Measurements from ENCODE around the gene ACTN4.

The ACTN4 gene

DNA sequence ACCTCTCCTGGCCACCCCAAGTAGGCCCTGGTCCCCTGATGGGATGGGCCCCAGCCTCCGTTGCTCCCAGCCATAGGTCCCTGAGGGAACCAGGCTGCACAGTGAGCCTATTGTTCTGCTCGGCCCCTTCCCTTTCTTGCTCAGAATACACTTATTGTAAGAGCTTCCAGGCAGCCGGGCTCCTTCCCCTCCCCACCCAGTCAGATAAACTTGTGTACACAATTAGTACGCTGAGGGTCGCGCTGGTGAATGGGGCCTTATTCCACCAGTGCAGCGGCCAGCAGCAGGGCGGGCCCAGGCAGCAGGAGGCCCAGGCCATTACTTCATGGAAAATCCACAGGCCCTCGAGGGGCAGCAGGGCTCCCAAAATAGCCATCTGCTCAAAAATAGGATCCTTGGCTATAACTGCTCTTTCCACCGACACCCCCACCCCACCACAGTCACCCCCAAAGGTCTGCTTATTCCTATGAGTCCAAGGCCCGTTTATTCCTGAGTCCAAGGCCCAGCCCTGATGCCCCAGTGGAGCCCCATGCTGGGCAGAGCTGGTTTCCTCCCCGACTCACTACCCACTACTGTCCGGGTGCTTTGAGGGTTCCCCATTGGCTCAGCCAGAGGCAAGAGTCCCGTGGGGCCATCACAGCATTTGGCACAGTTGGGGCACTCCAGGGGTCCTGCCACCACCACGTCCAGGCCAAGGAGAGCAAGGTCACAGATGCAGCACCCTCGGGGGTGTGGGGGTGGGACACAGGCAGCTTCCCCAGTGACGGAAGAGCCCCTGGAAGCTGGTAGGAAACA lies 74.7 kb downstream of the ACTN4 start:
- no peak for TF ChIP-seq EZH2phosphoT487 (IDR thresholded peaks at IDR 0.05; ENCODE audit: borderline replicate concordance)
- TF ChIP-seq, protein P1, sequence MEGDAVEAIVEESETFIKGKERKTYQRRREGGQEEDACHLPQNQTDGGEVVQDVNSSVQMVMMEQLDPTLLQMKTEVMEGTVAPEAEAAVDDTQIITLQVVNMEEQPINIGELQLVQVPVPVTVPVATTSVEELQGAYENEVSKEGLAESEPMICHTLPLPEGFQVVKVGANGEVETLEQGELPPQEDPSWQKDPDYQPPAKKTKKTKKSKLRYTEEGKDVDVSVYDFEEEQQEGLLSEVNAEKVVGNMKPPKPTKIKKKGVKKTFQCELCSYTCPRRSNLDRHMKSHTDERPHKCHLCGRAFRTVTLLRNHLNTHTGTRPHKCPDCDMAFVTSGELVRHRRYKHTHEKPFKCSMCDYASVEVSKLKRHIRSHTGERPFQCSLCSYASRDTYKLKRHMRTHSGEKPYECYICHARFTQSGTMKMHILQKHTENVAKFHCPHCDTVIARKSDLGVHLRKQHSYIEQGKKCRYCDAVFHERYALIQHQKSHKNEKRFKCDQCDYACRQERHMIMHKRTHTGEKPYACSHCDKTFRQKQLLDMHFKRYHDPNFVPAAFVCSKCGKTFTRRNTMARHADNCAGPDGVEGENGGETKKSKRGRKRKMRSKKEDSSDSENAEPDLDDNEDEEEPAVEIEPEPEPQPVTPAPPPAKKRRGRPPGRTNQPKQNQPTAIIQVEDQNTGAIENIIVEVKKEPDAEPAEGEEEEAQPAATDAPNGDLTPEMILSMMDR (conservative IDR thresholded peaks at IDR 0.05; ENCODE audit: low read length) = no peak
- Histone ChIP-seq H2AFZ (ENCODE audit: low read length) (no peak overlapping the region), H3F3A (ENCODE audit: low read depth) (no peaks in the 10 kb centered on the region), H3K9me3 (ENCODE audit: insufficient read depth, low read depth, low read length) (no peaks in the 10 kb centered on the region), H4K20me1 (ENCODE audit: insufficient read depth, low read length, poor library complexity, severe bottlenecking) (no peaks in the 10 kb centered on the region), H3K4me3 (ENCODE audit: low read length, poor library complexity, severe bottlenecking) (no peak overlapping the region), H3K4me2 (ENCODE audit: low read depth, low read length, poor library complexity, severe bottlenecking) (no peak overlapping the region), H3K4me1 (ENCODE audit: insufficient read depth, low read length, poor library complexity, severe bottlenecking) (no peaks in the 10 kb centered on the region), H3K9me2 (replicated peaks; ENCODE audit: low read depth, low read length) (no peaks in the 10 kb centered on the region), H3K9ac (ENCODE audit: low read depth, low read length, poor library complexity, severe bottlenecking) (no peak overlapping the region), H3K27me3 (ENCODE audit: insufficient read depth, low read length, poor library complexity, severe bottlenecking) (no peaks in the 10 kb centered on the region), H3K79me2 (ENCODE audit: insufficient read depth, low read length) (no peaks in the 10 kb centered on the region), H3K36me3 (ENCODE audit: insufficient read depth, low read length) (peaks cover 96% of the 10 kb centered on the region; the same call in 1 of the 2 replicates)

DNA sequence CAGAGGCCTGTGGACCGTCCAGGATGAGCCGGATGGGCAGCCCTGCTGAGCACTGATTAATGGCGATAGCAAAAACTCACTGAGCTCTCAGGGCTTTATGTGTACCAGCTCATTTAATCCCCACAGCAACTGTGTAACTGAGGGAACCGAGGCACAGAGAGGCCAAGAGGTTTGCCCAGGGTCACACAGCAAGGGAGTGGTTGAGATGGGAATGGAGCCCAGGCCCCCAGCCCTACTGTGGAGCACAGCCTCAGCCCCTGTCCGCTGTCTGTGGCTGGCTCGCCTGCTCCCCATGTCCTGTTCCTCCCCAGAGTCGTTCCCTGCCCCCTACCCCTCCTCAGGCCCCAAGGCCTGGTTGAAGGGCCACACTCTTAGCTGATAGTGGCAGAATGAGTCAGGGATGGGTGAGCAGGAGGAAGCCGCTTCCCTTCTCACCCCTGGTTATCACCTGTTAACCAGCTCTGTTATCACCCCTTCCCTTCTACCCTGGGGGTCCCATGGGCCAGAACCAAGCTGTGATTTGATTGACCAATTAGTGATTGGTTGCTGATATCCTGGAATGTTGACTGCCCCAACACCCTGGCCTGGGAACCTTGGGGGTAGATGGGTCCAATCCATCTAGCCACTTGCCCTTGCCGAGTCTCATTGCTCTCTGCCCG lies 75.6 kb downstream of the ACTN4 start:
- Histone ChIP-seq H3F3A (ENCODE audit: low read depth) (no peaks in the 10 kb centered on the region), H3K27me3 (ENCODE audit: insufficient read depth, low read length, poor library complexity, severe bottlenecking) (no peaks in the 10 kb centered on the region), H3K4me1 (ENCODE audit: insufficient read depth, low read length, poor library complexity, severe bottlenecking) (no peaks in the 10 kb centered on the region), H3K79me2 (ENCODE audit: insufficient read depth, low read length) (no peaks in the 10 kb centered on the region), H3K36me3 (ENCODE audit: insufficient read depth, low read length) (peaks cover 96% of the 10 kb centered on the region; the same call in 1 of the 2 replicates), H2AFZ (ENCODE audit: low read length) (no peak overlapping the region), H3K9ac (ENCODE audit: low read depth, low read length, poor library complexity, severe bottlenecking) (no peak overlapping the region), H3K4me3 (ENCODE audit: low read length, poor library complexity, severe bottlenecking) (no peak overlapping the region), H3K9me3 (ENCODE audit: insufficient read depth, low read depth, low read length) (no peaks in the 10 kb centered on the region), H3K9me2 (replicated peaks; ENCODE audit: low read depth, low read length) (no peaks in the 10 kb centered on the region), H4K20me1 (ENCODE audit: insufficient read depth, low read length, poor library complexity, severe bottlenecking) (no peaks in the 10 kb centered on the region), H3K4me2 (ENCODE audit: low read depth, low read length, poor library complexity, severe bottlenecking) (no peak overlapping the region)
- TF ChIP-seq, protein P1 (conservative IDR thresholded peaks at IDR 0.05; ENCODE audit: low read length) = no peak

DNA sequence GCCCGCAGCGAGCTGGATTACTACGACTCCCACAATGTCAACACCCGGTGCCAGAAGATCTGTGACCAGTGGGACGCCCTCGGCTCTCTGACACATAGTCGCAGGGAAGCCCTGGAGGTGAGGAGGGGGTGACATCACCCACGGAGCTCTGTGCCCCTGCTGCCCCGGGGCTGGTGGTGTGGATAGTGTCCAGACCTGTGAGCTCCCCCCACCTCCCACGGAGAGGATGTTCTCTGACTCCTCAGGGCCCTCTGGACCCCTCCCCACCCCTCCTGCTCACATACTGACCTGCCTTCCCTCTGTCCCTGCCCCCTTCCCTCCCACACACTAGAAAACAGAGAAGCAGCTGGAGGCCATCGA lies 76.1 kb downstream of the ACTN4 start:
- H3K9me2 ChIP-seq (replicated peaks; ENCODE audit: low read depth, low read length) = no peaks in the 10 kb centered on the region
- H3K9ac ChIP-seq (ENCODE audit: low read depth, low read length, poor library complexity, severe bottlenecking) = no peak overlapping the region
- peaks cover 97% of the 10 kb centered on the region; the same call in 1 of the 2 replicates for H3K36me3 ChIP-seq (ENCODE audit: insufficient read depth, low read length)
- no peaks in the 10 kb centered on the region for H3K4me1 ChIP-seq (ENCODE audit: insufficient read depth, low read length, poor library complexity, severe bottlenecking)
- no peaks in the 10 kb centered on the region for H3K27me3 ChIP-seq (ENCODE audit: insufficient read depth, low read length, poor library complexity, severe bottlenecking)
- H3K79me2 ChIP-seq (ENCODE audit: insufficient read depth, low read length) = no peaks in the 10 kb centered on the region
- no peak overlapping the region for H3K4me2 ChIP-seq (ENCODE audit: low read depth, low read length, poor library complexity, severe bottlenecking)
- H4K20me1 ChIP-seq (ENCODE audit: insufficient read depth, low read length, poor library complexity, severe bottlenecking) = no peaks in the 10 kb centered on the region
- TF ChIP-seq, protein P1 (conservative IDR thresholded peaks at IDR 0.05; ENCODE audit: low read length) = no peak
- TF ChIP-seq EZH2phosphoT487 (IDR thresholded peaks at IDR 0.05; ENCODE audit: borderline replicate concordance) = no peak
- no peaks in the 10 kb centered on the region for H3F3A ChIP-seq (ENCODE audit: low read depth)
- no peak overlapping the region for H2AFZ ChIP-seq (ENCODE audit: low read length)
- no peak overlapping the region for H3K4me3 ChIP-seq (ENCODE audit: low read length, poor library complexity, severe bottlenecking)
- H3K9me3 ChIP-seq (ENCODE audit: insufficient read depth, low read depth, low read length) = no peaks in the 10 kb centered on the region
